ENCODE results near the gene SLAMF7. TPM values are rescaled to one million over a fixed set of nuclear protein-coding genes. Genes with fewer than 3 reads are reported as not detected.

SLAMF7 gene
- polyA plus RNA-seq, 1 donor (not counting 4 experiments of a cell fraction or from before 2014, with no cell fraction given): 31.0 TPM

DNA sequence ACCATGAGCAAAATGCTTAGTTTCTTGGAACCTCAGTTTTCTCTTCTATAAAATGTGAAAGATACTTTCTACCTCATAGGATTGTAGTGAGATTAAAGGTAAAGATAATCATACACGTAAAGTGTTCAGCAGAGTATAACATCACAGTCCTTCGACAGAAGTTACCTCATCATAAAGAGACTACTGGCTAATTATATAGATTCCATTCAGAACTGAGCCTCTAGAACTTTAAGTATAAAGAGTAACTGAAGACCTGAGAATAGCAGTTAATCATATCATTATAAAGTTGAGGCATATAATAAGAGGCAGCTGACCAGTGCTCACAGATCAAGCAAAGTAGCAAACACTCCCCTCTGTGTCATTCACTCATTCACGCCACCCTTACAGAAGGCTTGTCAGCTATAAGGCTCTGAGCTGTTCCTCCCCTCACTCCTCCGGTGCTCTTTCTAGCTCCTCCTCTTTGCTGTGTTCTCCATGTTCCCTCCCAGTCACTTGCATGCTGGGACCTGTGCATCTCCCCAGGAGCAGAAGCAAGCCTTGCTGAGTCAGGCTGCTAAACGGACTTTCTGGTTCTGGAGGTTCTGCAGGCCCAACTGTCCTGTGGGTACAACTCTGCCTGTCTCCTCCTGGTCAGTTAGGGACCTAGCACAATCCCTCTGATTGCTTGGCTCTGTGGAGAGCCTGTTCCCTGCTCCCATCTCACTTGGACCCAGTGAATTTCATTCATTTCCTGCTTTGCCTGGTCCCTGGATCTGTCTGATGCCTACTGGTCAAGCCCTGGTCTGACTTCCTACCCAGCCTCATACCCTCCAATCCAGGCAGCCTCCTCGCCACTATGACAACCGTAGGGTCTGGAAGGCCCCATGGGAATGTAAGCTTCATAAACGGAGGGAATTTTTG lies 28.6 kb downstream of the SLAMF7 start:
- Histone ChIP-seq H3K36me3 (ENCODE audit: control insufficient read depth in 2 of 2, extremely low read depth in 1 of 2, insufficient read depth in 2 of 2, low read length in 2 of 2) (no peaks in the 10 kb centered on the region), H2AFZ (ENCODE audit: control insufficient read depth, low read length) (peak overlapping the region; percentile 82)

GRCh38 chr1:160768295-160768657 lies 29.2 kb downstream of the SLAMF7 start:
- FAIRE-seq: no peak
- Histone ChIP-seq H3K36me3 (ENCODE audit: control insufficient read depth in 2 of 2, extremely low read depth in 1 of 2, insufficient read depth in 2 of 2, low read length in 2 of 2) (no peaks in the 10 kb centered on the region), H2AFZ (ENCODE audit: control insufficient read depth, low read length) (peak overlapping the region; percentile 82), H3K27ac (ENCODE audit: control insufficient read depth, insufficient read depth, low read length) (peak overlapping the region; percentile 68), H3K4me1 (ENCODE audit: control insufficient read depth, extremely low read depth, insufficient read depth, low read length) (peaks cover 18% of the 10 kb centered on the region), H3K9ac (ENCODE audit: control insufficient read depth, extremely low read depth, insufficient read depth, low read length) (peak overlapping the region; percentile 50), H3K4me3 (ENCODE audit: control insufficient read depth in 2 of 3, extremely low read depth in 1 of 3, insufficient read depth in 2 of 3, low read depth in 1 of 3, low read length in 3 of 3) (peak overlapping the region; percentile 5 to 27 (median 13)), H3K9me1 (ENCODE audit: control insufficient read depth, extremely low read depth, insufficient read depth, low read length) (no peaks in the 10 kb centered on the region), H3K9me3 (ENCODE audit: control insufficient read depth, low read depth, low read length) (no peaks in the 10 kb centered on the region), H3K79me2 (ENCODE audit: control insufficient read depth, insufficient read depth, low read length) (no peaks in the 10 kb centered on the region), H3K4me2 (ENCODE audit: control insufficient read depth, extremely low read depth, insufficient read depth, low read depth, low read length) (peak overlapping the region; percentile 63), H3K27me3 (ENCODE audit: control insufficient read depth, extremely low read depth, insufficient read depth, low read length) (no peaks in the 10 kb centered on the region), H4K20me1 (ENCODE audit: control insufficient read depth, extremely low read depth, insufficient read depth, low read length) (no peaks in the 10 kb centered on the region)
- TF ChIP-seq EZH2 (IDR thresholded peaks at IDR 0.05; ENCODE audit: low read length): no peak
- TF ChIP-seq, protein P1, sequence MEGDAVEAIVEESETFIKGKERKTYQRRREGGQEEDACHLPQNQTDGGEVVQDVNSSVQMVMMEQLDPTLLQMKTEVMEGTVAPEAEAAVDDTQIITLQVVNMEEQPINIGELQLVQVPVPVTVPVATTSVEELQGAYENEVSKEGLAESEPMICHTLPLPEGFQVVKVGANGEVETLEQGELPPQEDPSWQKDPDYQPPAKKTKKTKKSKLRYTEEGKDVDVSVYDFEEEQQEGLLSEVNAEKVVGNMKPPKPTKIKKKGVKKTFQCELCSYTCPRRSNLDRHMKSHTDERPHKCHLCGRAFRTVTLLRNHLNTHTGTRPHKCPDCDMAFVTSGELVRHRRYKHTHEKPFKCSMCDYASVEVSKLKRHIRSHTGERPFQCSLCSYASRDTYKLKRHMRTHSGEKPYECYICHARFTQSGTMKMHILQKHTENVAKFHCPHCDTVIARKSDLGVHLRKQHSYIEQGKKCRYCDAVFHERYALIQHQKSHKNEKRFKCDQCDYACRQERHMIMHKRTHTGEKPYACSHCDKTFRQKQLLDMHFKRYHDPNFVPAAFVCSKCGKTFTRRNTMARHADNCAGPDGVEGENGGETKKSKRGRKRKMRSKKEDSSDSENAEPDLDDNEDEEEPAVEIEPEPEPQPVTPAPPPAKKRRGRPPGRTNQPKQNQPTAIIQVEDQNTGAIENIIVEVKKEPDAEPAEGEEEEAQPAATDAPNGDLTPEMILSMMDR (optimal IDR thresholded peaks at IDR 0.05 in 1 of 3, IDR thresholded peaks at IDR 0.05 in 1 of 3, conservative IDR thresholded peaks at IDR 0.05 in 1 of 3; ENCODE audit: extremely low read depth in 1 of 3, insufficient read depth in 2 of 3, low read length in 3 of 3): peak; percentile 91 to 99 (median 92)
- dilution Hi-C loops (cut with MboI; ENCODE audit: extremely low pct_ligation_motif_present, low sequenced_read_pairs): no loop called here
- DNase-seq (ENCODE audit: low read depth, low spot score): no peak

More for the DNA sequence above, 28.6 kb downstream of the SLAMF7 start:
- peak; percentile 99 for FAIRE-seq
- no peak for TF ChIP-seq EZH2 (IDR thresholded peaks at IDR 0.05; ENCODE audit: low read length)
- TF ChIP-seq, protein P1 (optimal IDR thresholded peaks at IDR 0.05 in 1 of 3, IDR thresholded peaks at IDR 0.05 in 1 of 3, conservative IDR thresholded peaks at IDR 0.05 in 1 of 3; ENCODE audit: extremely low read depth in 1 of 3, insufficient read depth in 2 of 3, low read length in 3 of 3): peak in 1 of 3 experiments; percentile 2
- H3K9me1 ChIP-seq (ENCODE audit: control insufficient read depth, extremely low read depth, insufficient read depth, low read length): no peaks in the 10 kb centered on the region
- no peaks in the 10 kb centered on the region for H3K9me3 ChIP-seq (ENCODE audit: control insufficient read depth, low read depth, low read length)
- H3K9ac ChIP-seq (ENCODE audit: control insufficient read depth, extremely low read depth, insufficient read depth, low read length): peak overlapping the region; percentile 50
- peak overlapping the region; percentile 63 for H3K4me2 ChIP-seq (ENCODE audit: control insufficient read depth, extremely low read depth, insufficient read depth, low read depth, low read length)
- dilution Hi-C loops (cut with MboI; ENCODE audit: extremely low pct_ligation_motif_present, low sequenced_read_pairs): no loop called here
- no peaks in the 10 kb centered on the region for H3K27me3 ChIP-seq (ENCODE audit: control insufficient read depth, extremely low read depth, insufficient read depth, low read length)
- peak; percentile 82 for DNase-seq (ENCODE audit: low read depth, low spot score)
- H4K20me1 ChIP-seq (ENCODE audit: control insufficient read depth, extremely low read depth, insufficient read depth, low read length): no peaks in the 10 kb centered on the region
- H3K4me3 ChIP-seq (ENCODE audit: control insufficient read depth in 2 of 3, extremely low read depth in 1 of 3, insufficient read depth in 2 of 3, low read depth in 1 of 3, low read length in 3 of 3): peak overlapping the region; percentile 5 to 27 (median 13)
- no peaks in the 10 kb centered on the region for H3K79me2 ChIP-seq (ENCODE audit: control insufficient read depth, insufficient read depth, low read length)
- H3K27ac ChIP-seq (ENCODE audit: control insufficient read depth, insufficient read depth, low read length): peak overlapping the region; percentile 68
- H3K4me1 ChIP-seq (ENCODE audit: control insufficient read depth, extremely low read depth, insufficient read depth, low read length): peaks cover 24% of the 10 kb centered on the region
